CD8-positive, alpha-beta memory T cell (primary cell): Measurements from ENCODE around the gene UQCRC2. TPM values are rescaled to one million over a fixed set of nuclear protein-coding genes. Genes with fewer than 3 reads are reported as not detected.

Experiments
- CTCF ChIA-PET: fragments of 350-600 bp; sonication (Branson Sonifier 250); formaldehyde crosslinking; loops from one replicate; lab custom pipeline; 2021; ENCODE audit warnings: antibody characterized with exemption; lab: Charles Lee
- POLR2A ChIA-PET: fragments of 350-600 bp; sonication (Branson Sonifier 250); formaldehyde crosslinking; loops from one replicate; lab custom pipeline; 2021; ENCODE audit warnings: antibody characterized with exemption; lab: Charles Lee
- DNase-seq, 5 donors: peaks; one replicate each; pipeline versions ENCODE4 v3.0.0 to v3.0.0-alpha.2; 2020 to 2022; ENCODE audit warnings: mixed read lengths in 1 of 5
- H3K27ac ChIP-seq: one replicate; pipeline ENCODE4 v1.7.0; 2013; ENCODE audit warnings: low read depth, mild to moderate bottlenecking, low read length, moderate library complexity
- H3K27me3 ChIP-seq: 2 replicates; pipeline ENCODE4 v1.7.0; 2013; ENCODE audit warnings: low read length, mild to moderate bottlenecking; ENCODE audit not compliant: insufficient read depth, poor library complexity, severe bottlenecking
- H3K36me3 ChIP-seq: 2 replicates; pipeline ENCODE4 v1.7.0; 2013; ENCODE audit warnings: mild to moderate bottlenecking, low read length, moderate library complexity; ENCODE audit not compliant: insufficient read depth
- H3K4me1 ChIP-seq: 2 replicates; pipeline ENCODE4 v1.7.0; 2013; ENCODE audit warnings: mild to moderate bottlenecking, low read length, moderate library complexity; ENCODE audit not compliant: insufficient read depth
- H3K4me3 ChIP-seq: 2 replicates; pipeline ENCODE4 v1.7.0; 2013; ENCODE audit warnings: mild to moderate bottlenecking, low read length
- H3K9me3 ChIP-seq: 2 replicates; pipeline ENCODE4 v1.7.0; 2013; ENCODE audit warnings: mild to moderate bottlenecking, low read length
- H3K27ac Mint-ChIP-seq, 8 donors: one replicate each; pipeline ENCODE4 v1.8.0; 2020 to 2021; ENCODE audit warnings: mixed read lengths in 8 of 8, mild to moderate bottlenecking in 6 of 8, inconsistent platforms in 3 of 8, moderate library complexity in 3 of 8
- H3K27me3 Mint-ChIP-seq, 2 donors: one replicate each; pipeline ENCODE4 v1.8.0; 2020 to 2021; ENCODE audit warnings: mixed read lengths in 2 of 2, mild to moderate bottlenecking in 1 of 2, moderate library complexity in 1 of 2
- H3K36me3 Mint-ChIP-seq, 3 donors: one replicate each; pipeline ENCODE4 v1.8.0; 2020 to 2021; ENCODE audit warnings: mixed read lengths in 3 of 3, inconsistent platforms in 1 of 3, mild to moderate bottlenecking in 1 of 3
- H3K4me1 Mint-ChIP-seq, 3 donors: one replicate each; pipeline ENCODE4 v1.8.0; 2020 to 2021; ENCODE audit warnings: mixed read lengths in 3 of 3, inconsistent platforms in 1 of 3, mild to moderate bottlenecking in 1 of 3
- H3K4me3 Mint-ChIP-seq, 7 donors: one replicate each; pipeline ENCODE4 v1.8.0; 2020 to 2021; ENCODE audit warnings: mixed read lengths in 7 of 7, mild to moderate bottlenecking in 6 of 7, moderate library complexity in 4 of 7, inconsistent platforms in 2 of 7
- H3K9me3 Mint-ChIP-seq, 5 donors: one replicate each; pipeline ENCODE4 v1.8.0; 2020 to 2022; ENCODE audit warnings: mixed read lengths in 5 of 5, mild to moderate bottlenecking in 3 of 5, moderate library complexity in 2 of 5, inconsistent platforms in 1 of 5
- polyA plus RNA-seq: library from polyadenylated mRNA; unstranded; fragments of 300-500 nt; fragmentation: Illumina TruSeq; gene quantifications from one replicate; pipeline ENCODE4 v1.2.3, GENCODE V29; 2021
- total RNA-seq, 2 experiments: library from RNA; stranded (reverse); gene quantifications; one replicate each; pipeline ENCODE4 v1.2.3, GENCODE V29; 2021

UQCRC2 gene
- total and polyA plus RNA-seq, 3 experiments from 2014 or later, result 171 to 209 (median 201) TPM

- Mint-ChIP-seq H3K9me3 (no peaks in the 10 kb centered on the region), H3K27me3 (no peaks in the 10 kb centered on the region), H3K27ac (peak overlapping the region in 4 of 8 donors; percentile 7 to 53 (median 38)), H3K4me1 (peaks cover 28 to 44% (median 44%) of the 10 kb centered on the region in 3 donors), H3K36me3 (peaks cover 7 to 75% (median 22%) of the 10 kb centered on the region in 3 donors), H3K4me3 (peak overlapping the region in 1 of 7 donors; percentile 51)
- Histone ChIP-seq H3K4me3 (no peak overlapping the region), H3K27ac (no peak overlapping the region), H3K36me3 (peaks cover 44% of the 10 kb centered on the region), H3K27me3 (no peaks in the 10 kb centered on the region), H3K9me3 (no peaks in the 10 kb centered on the region), H3K4me1 (peaks cover 12% of the 10 kb centered on the region)
- CTCF ChIA-PET, result interaction anchor here (0.9 to 1.4 kb wide), 3 partner anchors 8 to 229 kb away, joined by 3 to 4 read pairs (median 3); no protein-coding TSS in a partner anchor
- POLR2A ChIA-PET, result no interaction called here
- no peak for DNase-seq
Observed at GRCh38 chr16:21959050-21959449, 5.9 kb downstream of the UQCRC2 start.

GRCh38 chr16:21962475-21962874 lies 9.3 kb downstream of the UQCRC2 start:
- ChIA-PET POLR2A (no interaction called here), CTCF (interaction anchor here (1.4 kb wide), 1 partner anchor 116 kb away, joined by 3 read pairs; no protein-coding TSS in a partner anchor)
- no peaks in the 10 kb centered on the region for H3K27me3 ChIP-seq
- no peak overlapping the region for H3K4me3 Mint-ChIP-seq
- H3K27ac Mint-ChIP-seq, result peak overlapping the region in 1 of 8 donors; percentile 35
- H3K4me1 ChIP-seq, result no peaks in the 10 kb centered on the region
- H3K4me3 ChIP-seq, result no peak overlapping the region
- no peaks in the 10 kb centered on the region for H3K9me3 ChIP-seq
- H3K4me1 Mint-ChIP-seq, result peaks cover 13 to 15% (median 14%) of the 10 kb centered on the region in 3 donors
- no peak for DNase-seq
- peaks cover 73% of the 10 kb centered on the region for H3K36me3 ChIP-seq
- no peaks in the 10 kb centered on the region for H3K27me3 Mint-ChIP-seq
- H3K27ac ChIP-seq, result no peak overlapping the region
- peaks cover 21 to 89% (median 44%) of the 10 kb centered on the region in 3 donors for H3K36me3 Mint-ChIP-seq
- no peaks in the 10 kb centered on the region for H3K9me3 Mint-ChIP-seq

GRCh38 chr16:21963887-21964286 lies 10.7 kb downstream of the UQCRC2 start:
- Mint-ChIP-seq H3K27ac (peak overlapping the region in 1 of 8 donors; percentile 33), H3K4me1 (peaks cover 3 to 7% (median 5%) of the 10 kb centered on the region in 3 donors), H3K9me3 (no peaks in the 10 kb centered on the region), H3K36me3 (peaks cover 21 to 91% (median 38%) of the 10 kb centered on the region in 3 donors), H3K4me3 (no peak overlapping the region), H3K27me3 (no peaks in the 10 kb centered on the region)
- no peak overlapping the region for H3K4me3 ChIP-seq
- DNase-seq, result no peak
- ChIA-PET POLR2A (no interaction called here), CTCF (no interaction called here)
- H3K27ac ChIP-seq, result no peak overlapping the region
- no peaks in the 10 kb centered on the region for H3K4me1 ChIP-seq
- peaks cover 74% of the 10 kb centered on the region for H3K36me3 ChIP-seq
- H3K27me3 ChIP-seq, result no peaks in the 10 kb centered on the region
- no peaks in the 10 kb centered on the region for H3K9me3 ChIP-seq

- Mint-ChIP-seq H3K27me3 (no peaks in the 10 kb centered on the region), H3K4me3 (no peak overlapping the region), H3K4me1 (peaks cover 3% of the 10 kb centered on the region in 3 donors), H3K9me3 (no peaks in the 10 kb centered on the region), H3K27ac (peak overlapping the region in 1 of 8 donors; percentile 90), H3K36me3 (peaks cover 20 to 91% (median 35%) of the 10 kb centered on the region in 3 donors)
- CTCF ChIA-PET, result interaction anchor here (1.6 kb wide), 1 partner anchor 224 kb away, joined by 5 read pairs; no protein-coding TSS in a partner anchor
- POLR2A ChIA-PET, result interaction anchor here (1.0 kb wide), 1 partner anchor 8 kb away, joined by 3 read pairs; no protein-coding TSS in a partner anchor
- no peak for DNase-seq
- Histone ChIP-seq H3K36me3 (peaks cover 70% of the 10 kb centered on the region), H3K4me1 (no peaks in the 10 kb centered on the region), H3K4me3 (no peak overlapping the region), H3K27ac (no peak overlapping the region), H3K9me3 (no peaks in the 10 kb centered on the region), H3K27me3 (no peaks in the 10 kb centered on the region)
Observed at GRCh38 chr16:21964353-21964752, 11.2 kb downstream of the UQCRC2 start.

GRCh38 chr16:21971856-21972255 lies 18.7 kb downstream of the UQCRC2 start:
- H3K9me3 Mint-ChIP-seq, result no peaks in the 10 kb centered on the region
- no peaks in the 10 kb centered on the region for H3K4me1 ChIP-seq
- H3K4me1 Mint-ChIP-seq, result no peaks in the 10 kb centered on the region
- no peaks in the 10 kb centered on the region for H3K27me3 Mint-ChIP-seq
- DNase-seq, result no peak
- peaks cover 8 to 59% (median 12%) of the 10 kb centered on the region in 3 donors for H3K36me3 Mint-ChIP-seq
- no peaks in the 10 kb centered on the region for H3K9me3 ChIP-seq
- no peak overlapping the region for H3K4me3 ChIP-seq
- H3K36me3 ChIP-seq, result peaks cover 67% of the 10 kb centered on the region
- H3K4me3 Mint-ChIP-seq, result no peak overlapping the region
- H3K27me3 ChIP-seq, result no peaks in the 10 kb centered on the region
- H3K27ac Mint-ChIP-seq, result peak overlapping the region in 1 of 8 donors; percentile 2
- ChIA-PET CTCF (no interaction called here), POLR2A (no interaction called here)
- H3K27ac ChIP-seq, result no peak overlapping the region

- POLR2A ChIA-PET, result interaction anchor here (0.6 kb wide), 1 partner anchor 1104 kb away, joined by 4 read pairs; no protein-coding TSS in a partner anchor
- Mint-ChIP-seq H3K4me3 (no peak overlapping the region), H3K27ac (no peak overlapping the region), H3K4me1 (no peaks in the 10 kb centered on the region), H3K36me3 (peaks cover 8 to 48% (median 18%) of the 10 kb centered on the region in 3 donors), H3K27me3 (no peaks in the 10 kb centered on the region), H3K9me3 (no peaks in the 10 kb centered on the region)
- H3K27me3 ChIP-seq, result no peaks in the 10 kb centered on the region
- H3K4me3 ChIP-seq, result no peak overlapping the region
- peaks cover 69% of the 10 kb centered on the region for H3K36me3 ChIP-seq
- no peaks in the 10 kb centered on the region for H3K9me3 ChIP-seq
- CTCF ChIA-PET, result no interaction called here
- H3K4me1 ChIP-seq, result no peaks in the 10 kb centered on the region
- no peak for DNase-seq
- no peak overlapping the region for H3K27ac ChIP-seq
Observed at GRCh38 chr16:21973945-21974344, 20.8 kb downstream of the UQCRC2 start.

GRCh38 chr16:21980032-21980431 lies 26.9 kb downstream of the UQCRC2 start:
- Mint-ChIP-seq H3K36me3 (peaks cover 6 to 69% (median 42%) of the 10 kb centered on the region in 3 donors), H3K4me3 (no peak overlapping the region), H3K9me3 (no peaks in the 10 kb centered on the region), H3K27ac (no peak overlapping the region), H3K27me3 (no peaks in the 10 kb centered on the region), H3K4me1 (no peaks in the 10 kb centered on the region)
- DNase-seq, result no peak
- Histone ChIP-seq H3K27me3 (no peaks in the 10 kb centered on the region), H3K27ac (no peak overlapping the region), H3K4me1 (no peaks in the 10 kb centered on the region), H3K9me3 (no peaks in the 10 kb centered on the region), H3K4me3 (no peak overlapping the region), H3K36me3 (peaks cover 75% of the 10 kb centered on the region)
- ChIA-PET CTCF (no interaction called here), POLR2A (no interaction called here)

GRCh38 chr16:21982108-21982507 lies 28.9 kb downstream of the UQCRC2 start:
- no peaks in the 10 kb centered on the region for H3K4me1 ChIP-seq
- no peaks in the 10 kb centered on the region for H3K9me3 ChIP-seq
- POLR2A ChIA-PET, result interaction anchor here (0.5 kb wide), 1 partner anchor 209 kb away, joined by 4 read pairs; no protein-coding TSS in a partner anchor
- no peak overlapping the region for H3K4me3 ChIP-seq
- CTCF ChIA-PET, result no interaction called here
- Mint-ChIP-seq H3K4me3 (no peak overlapping the region), H3K36me3 (peaks cover 6 to 80% (median 42%) of the 10 kb centered on the region in 3 donors), H3K27ac (peak overlapping the region in 2 of 8 donors; percentile 18 to 19), H3K4me1 (no peaks in the 10 kb centered on the region), H3K9me3 (no peaks in the 10 kb centered on the region), H3K27me3 (no peaks in the 10 kb centered on the region)
- H3K36me3 ChIP-seq, result peaks cover 55% of the 10 kb centered on the region
- DNase-seq, result no peak
- H3K27ac ChIP-seq, result no peak overlapping the region
- H3K27me3 ChIP-seq, result no peaks in the 10 kb centered on the region
